GM18502 (cell line): ENCODE measurements around the gene DLX5.

Source experiments
- ATAC-seq: cut with Tn5 transposase; IDR thresholded peaks from one replicate; pipeline ENCODE4 v1.9.1; 2021; ENCODE audit warnings: mild to moderate bottlenecking; ENCODE audit not compliant: unreplicated experiment, poor library complexity

The DLX5 gene

GRCh38 chr7:96992192-96993005, 32.2 kb downstream of the DLX5 start:
- no peak for ATAC-seq

- ATAC-seq: no peak
Observed at GRCh38 chr7:96991546-96992191, 33.0 kb downstream of the DLX5 start.

GRCh38 chr7:96989859-96990317, 34.7 kb downstream of the DLX5 start:
- ATAC-seq: no peak

- ATAC-seq: no peak
Observed at GRCh38 chr7:96989241-96989858, 35.3 kb downstream of the DLX5 start.

- no peak for ATAC-seq
Observed at GRCh38 chr7:96987719-96988118, 36.9 kb downstream of the DLX5 start.

GRCh38 chr7:96986901-96987300, 37.7 kb downstream of the DLX5 start:
- no peak for ATAC-seq

- no peak for ATAC-seq
Observed at GRCh38 chr7:96985992-96986391, 38.6 kb downstream of the DLX5 start.

GRCh38 chr7:96982586-96982985, 42.0 kb downstream of the DLX5 start:
- no peak for ATAC-seq

GRCh38 chr7:96979551-96980276, 44.9 kb downstream of the DLX5 start:
- ATAC-seq: no peak

GRCh38 chr7:96977445-96977844, 47.2 kb downstream of the DLX5 start:
- ATAC-seq: no peak

GRCh38 chr7:96976106-96976505, 48.5 kb downstream of the DLX5 start:
- ATAC-seq: no peak

GRCh38 chr7:96973986-96974385, 50.6 kb downstream of the DLX5 start:
- no peak for ATAC-seq

GRCh38 chr7:96970739-96971138, 53.9 kb downstream of the DLX5 start:
- ATAC-seq: no peak
